GM18520 (cell line): ENCODE measurements around the gene UACA.

Source experiments
- ATAC-seq: cut with Tn5 transposase; IDR thresholded peaks from one replicate; pipeline ENCODE4 v1.9.1; 2021; ENCODE audit not compliant: unreplicated experiment

UACA gene

GRCh38 chr15:70783610-70784022 lies 20.3 kb upstream of the UACA start:
- no peak for ATAC-seq

GRCh38 chr15:70783041-70783440 lies 19.7 kb upstream of the UACA start:
- ATAC-seq, result no peak

GRCh38 chr15:70781236-70781635 lies 17.9 kb upstream of the UACA start:
- ATAC-seq, result no peak

- ATAC-seq, result no peak
These were observed 15.1 kb upstream of the UACA start for GRCh38 chr15:70778258-70779076.

- ATAC-seq, result no peak
These were observed 14.0 kb upstream of the UACA start for GRCh38 chr15:70777170-70777926.

- no peak for ATAC-seq
These were observed 11.8 kb upstream of the UACA start for GRCh38 chr15:70775160-70775559.

- no peak for ATAC-seq
These were observed 9.0 kb upstream of the UACA start for GRCh38 chr15:70772402-70772801.

GRCh38 chr15:70770863-70771262 lies 7.5 kb upstream of the UACA start:
- ATAC-seq, result no peak

GRCh38 chr15:70768257-70768883 lies 5.0 kb upstream of the UACA start:
- ATAC-seq, result no peak

GRCh38 chr15:70767667-70768066 lies 4.3 kb upstream of the UACA start:
- ATAC-seq, result no peak

GRCh38 chr15:70766597-70766996 lies 3.2 kb upstream of the UACA start:
- ATAC-seq, result no peak

- ATAC-seq, result no peak
These were observed 2.3 kb upstream of the UACA start for GRCh38 chr15:70765504-70766281.

GRCh38 chr15:70763950-70764730 lies 782 bp upstream of the UACA start:
- ATAC-seq, result no peak

- no peak for ATAC-seq
These were observed 764 bp downstream of the UACA start for GRCh38 chr15:70762469-70763119.

GRCh38 chr15:70761931-70762468 lies 1.4 kb downstream of the UACA start:
- no peak for ATAC-seq

GRCh38 chr15:70761046-70761445 lies 2.3 kb downstream of the UACA start:
- ATAC-seq, result no peak

GRCh38 chr15:70758790-70759462 lies 4.4 kb downstream of the UACA start:
- ATAC-seq, result no peak

- no peak for ATAC-seq
These were observed 5.7 kb downstream of the UACA start for GRCh38 chr15:70757627-70758026.

- ATAC-seq, result no peak
These were observed 8.5 kb downstream of the UACA start for GRCh38 chr15:70754862-70755261.
